Retina (tissue), 1 donor: Measurements from ENCODE around the gene RAB44.
"Not testable (repeated sequence)": the region's sequence is repeated elsewhere in the genome, so short reads cannot be mapped to it uniquely, and the experiment has no call there.

ENCODE experiments used
- DNase-seq: peaks from one replicate; pipeline ENCODE4 v3.0.0-alpha.2; 2016

Gene RAB44, protein sequence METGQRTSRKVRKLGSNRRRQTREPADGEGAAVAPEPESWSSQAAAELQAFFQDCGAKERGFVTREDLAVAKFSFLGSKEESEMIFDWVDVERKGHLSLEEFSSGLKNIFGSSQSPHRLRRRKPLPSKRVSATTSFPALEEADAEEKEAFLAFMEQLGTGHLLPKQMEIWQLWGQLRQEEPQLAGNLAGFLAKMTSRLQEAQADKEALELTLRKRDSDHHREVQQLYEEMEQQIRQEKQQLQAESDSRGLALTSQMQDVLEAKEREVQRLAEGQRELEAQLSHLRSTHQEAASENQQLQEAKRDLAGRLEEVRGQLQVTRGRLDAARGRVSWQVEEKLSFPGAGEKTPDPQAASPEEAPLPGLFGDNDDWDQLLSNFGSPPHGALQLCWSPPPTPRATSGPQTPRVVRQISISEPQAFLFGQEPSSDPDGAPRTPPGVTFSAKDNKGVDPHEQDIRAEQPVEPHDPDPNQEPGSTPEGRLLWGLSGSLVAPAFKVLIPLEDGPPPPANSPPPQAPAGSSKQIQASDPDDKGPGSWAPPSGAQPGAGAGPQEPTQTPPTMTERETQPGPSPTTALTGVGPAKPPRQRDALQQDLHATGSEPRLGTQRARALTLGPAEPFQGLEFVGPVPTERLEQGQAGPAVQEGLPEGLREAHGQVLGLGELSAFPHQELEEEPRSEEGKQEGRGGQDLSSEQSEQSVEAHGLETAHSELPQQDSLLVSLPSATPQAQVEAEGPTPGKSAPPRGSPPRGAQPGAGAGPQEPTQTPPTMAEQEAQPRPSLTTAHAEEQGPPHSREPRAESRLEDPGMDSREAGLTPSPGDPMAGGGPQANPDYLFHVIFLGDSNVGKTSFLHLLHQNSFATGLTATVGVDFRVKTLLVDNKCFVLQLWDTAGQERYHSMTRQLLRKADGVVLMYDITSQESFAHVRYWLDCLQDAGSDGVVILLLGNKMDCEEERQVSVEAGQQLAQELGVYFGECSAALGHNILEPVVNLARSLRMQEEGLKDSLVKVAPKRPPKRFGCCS

DNA sequence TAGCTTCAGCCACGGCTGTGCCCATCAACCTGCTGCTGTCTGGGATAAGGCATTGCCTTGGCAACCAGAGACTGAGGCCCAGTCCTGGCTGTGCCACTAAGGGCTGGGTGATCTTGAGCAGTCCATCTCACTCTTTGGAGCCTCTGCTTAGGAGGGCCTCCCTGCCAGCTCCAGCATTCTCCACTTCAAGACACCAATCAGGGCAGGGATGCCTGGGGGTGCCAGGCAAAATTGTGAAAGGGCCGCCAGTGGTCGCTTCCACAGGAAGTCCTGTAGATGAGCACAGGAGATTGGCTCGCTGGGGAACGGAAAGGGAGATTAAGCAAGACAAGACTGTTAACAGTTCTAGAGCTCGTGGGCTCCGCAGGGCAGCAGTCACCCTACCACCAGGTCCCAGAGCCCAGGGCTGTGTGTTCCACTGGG is at the start of gene RAB44:
Gene RAB44 (plus strand): TSS at position 346 of the 423 bp plus-strand sequence. CDS start 6,410 bp downstream, outside the sequence.
- no peak for DNase-seq

DNA sequence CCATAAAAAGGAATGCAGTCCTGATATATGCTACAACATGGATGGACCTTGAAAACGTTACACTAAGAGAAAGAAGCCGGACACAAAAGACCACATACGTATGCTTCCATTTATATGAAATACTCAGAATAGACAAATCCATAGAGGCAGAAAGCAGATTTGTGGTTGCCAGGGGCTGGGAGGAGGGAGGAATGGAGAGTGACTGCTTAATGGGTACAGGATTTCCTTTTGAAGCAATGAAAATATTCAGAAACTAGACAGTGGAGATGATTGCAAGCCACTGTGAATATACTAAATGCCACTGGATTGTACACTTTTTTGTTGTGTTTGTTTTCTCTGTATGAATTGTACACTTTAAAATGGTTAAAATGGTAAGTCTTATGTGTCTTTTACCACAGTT is 48.5 kb upstream of the RAB44 start:
- DNase-seq = no peak

DNA sequence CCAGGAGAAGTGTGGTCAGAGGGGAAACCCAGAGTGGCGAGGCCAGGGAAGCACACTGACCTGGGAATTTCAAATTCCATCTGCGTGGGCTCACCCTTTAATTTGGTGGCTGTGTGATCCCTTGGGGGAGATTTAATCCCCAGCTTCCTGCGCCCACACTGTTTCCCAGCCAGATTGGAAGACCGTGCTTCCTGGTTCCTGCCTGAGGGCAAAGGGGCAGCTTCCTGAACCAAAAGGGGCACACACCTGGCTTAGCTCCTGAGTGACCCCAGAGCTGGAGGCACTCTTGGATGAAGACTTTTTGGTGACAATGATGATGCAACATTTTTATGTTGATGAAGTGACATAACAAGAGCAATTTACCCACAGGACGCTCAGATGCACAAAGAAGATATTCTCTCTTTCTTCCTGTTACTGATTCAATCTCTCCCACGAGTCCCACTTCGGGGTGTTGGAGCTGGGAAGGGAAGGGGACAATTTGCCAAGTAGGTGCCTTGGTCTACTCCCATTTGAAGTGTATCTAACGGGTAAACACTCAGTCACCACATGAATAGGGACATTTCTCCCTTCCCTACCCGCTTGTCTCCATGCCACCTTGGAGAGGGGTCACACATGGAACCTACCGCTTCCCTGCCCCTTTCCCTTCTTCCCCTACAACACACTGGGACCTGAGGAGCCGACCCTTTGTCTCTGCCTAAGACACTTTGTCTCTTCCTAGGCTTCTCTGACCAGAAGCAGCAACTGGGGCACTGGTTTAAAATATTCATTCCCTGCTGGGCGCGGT is 47.7 kb upstream of the RAB44 start:
- no peak for DNase-seq

DNA sequence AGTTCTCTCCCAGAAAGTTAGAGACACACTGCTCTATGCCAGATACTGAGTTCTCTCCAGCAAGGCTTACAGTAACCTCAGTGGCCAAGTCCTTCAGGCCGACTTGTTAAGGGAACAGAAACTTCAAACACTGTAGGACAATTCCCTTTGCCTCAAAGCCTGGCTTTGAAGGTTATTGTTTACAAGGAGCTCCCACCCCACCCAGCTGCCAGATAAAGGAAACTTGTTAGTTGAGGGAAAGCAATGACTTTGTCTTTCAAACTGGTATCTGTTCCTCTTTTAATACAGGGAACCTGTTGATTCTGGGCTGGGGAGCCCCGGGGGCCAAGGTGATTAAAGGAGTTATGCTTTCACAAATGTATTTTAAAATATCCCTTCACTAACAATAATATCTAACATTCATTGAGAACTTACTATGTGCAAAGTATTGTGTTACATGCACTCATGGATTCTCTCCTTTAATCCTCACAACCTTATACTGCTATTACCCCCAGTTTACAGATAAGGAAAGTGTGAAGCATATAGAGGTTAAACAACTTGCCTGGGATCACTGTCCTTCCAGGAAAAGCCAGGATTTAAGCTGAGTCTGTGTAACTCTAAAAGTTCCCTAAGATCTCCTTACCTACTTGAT is 46.7 kb upstream of the RAB44 start:
- no peak for DNase-seq

DNA sequence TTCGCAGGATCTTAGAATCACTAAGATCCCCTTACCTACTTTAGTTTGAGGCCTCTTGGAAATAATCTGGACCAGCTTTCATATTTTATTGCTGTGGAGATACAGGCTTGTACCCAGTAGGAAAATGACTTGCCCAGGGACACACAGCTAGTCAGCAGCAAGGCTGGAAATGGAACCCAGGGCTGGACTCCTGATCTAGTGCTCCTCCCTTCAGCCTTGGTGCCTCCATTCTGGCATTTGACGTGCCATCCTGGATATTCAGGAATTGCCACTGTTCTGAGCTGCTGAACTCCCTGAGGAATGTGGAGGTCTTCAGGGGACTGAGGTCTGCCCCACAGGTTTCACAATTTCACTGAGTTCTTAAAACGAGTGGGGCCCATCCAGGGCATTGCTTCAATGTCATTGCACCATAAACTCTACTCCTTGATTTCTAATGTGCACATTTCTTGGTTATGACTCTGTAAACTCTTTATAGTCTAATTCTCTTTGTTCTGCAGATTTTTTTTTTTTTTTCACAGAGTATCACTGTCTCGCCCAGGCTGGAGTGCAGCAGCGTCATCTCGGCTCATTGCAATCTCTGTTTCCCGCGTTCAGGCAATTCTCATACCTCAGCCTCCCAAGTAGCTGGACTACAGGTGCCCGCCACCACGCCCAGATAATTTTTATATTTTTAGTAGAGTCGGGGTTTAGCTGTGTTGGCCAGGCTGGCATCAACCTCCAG is 45.8 kb upstream of the RAB44 start:
- no peak for DNase-seq

DNA sequence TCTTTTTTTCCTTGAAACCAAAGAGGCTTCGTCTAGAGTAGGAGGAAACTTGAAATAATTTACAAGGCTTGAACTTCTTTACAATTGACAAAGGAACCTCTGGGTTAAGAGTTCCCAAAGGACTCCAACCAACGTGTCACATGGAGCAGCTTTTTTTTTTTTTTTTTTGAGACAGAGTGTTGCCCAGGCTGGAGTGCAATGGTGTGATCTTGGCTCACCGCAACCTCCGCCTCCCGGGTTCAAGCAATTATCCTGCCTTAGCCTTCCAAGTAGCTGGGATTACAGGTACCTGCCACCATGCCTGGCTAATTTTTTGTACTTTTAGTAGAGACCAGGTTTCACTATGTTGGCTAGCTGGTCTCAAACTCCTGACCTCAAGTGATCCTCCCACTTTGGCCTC is 43.2 kb upstream of the RAB44 start:
- DNase-seq = not testable (repeated sequence)

DNA sequence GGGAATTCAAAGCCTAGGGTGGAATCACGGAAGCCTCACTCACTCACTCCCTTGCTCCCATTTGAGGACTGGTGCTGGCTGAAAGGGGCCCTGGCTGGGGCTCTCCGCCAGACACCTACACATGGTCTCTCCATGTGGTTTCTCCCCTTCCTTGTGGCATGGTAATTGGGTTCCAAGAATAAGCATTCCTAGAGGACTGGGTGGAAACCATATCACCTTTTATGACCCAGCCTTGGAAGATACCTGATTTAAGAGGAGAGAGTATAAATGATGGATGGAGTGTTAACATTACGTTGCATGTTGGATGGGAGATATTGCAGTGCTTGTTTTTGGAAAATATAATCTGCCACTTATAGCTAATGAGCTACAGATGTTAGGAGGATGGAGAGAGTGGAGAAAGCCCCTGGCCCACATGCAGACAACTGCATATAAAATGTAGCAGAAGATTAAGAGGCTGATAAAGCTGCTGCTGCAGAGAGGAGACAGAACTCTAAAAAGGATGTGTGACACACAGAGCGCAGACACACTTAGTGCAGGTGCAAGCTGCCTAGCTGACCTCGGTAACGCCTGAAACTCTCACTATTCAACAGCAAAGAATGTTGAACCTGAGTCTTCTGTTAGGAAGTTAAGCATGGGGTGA is 42.4 kb upstream of the RAB44 start:
- peak; percentile 38 for DNase-seq

DNA sequence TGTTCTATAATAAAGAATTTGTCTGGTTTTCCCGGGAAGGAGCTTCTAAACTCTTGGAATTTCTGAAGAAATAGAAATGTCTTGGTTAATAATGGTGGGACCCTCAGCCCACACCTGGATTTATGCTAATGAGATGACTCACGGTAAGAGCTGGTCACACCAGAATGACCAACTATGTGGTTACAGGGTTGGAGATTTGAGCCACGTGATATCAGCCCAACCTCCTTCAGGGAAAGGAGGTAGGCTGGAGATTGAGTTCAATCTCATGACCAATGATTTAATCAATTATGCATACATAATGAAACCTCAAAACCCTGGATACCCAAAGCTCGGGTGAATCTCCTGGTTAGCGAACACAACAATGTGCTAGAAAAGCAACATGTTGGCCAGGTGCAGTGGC is 41.2 kb upstream of the RAB44 start:
- no peak for DNase-seq

DNA sequence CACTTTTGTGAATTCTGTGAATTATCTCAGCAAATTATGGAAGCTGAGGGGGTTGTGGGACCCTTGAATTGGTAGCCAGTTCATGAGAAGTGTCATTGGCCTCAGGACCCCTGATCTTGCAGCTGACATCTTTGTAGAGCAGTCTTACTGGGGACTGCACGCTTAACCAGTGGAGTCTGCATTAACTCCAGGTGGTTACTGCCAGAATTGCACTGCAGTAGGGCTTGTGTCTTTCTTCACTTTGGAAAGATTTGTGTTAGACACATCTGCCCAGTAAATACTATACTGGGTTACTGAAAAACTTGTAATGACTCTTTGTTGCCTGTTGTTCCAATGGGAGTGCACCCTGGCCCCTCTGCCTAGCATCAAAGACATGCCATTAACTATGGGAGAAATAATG is 40.4 kb upstream of the RAB44 start:
- no peak for DNase-seq

DNA sequence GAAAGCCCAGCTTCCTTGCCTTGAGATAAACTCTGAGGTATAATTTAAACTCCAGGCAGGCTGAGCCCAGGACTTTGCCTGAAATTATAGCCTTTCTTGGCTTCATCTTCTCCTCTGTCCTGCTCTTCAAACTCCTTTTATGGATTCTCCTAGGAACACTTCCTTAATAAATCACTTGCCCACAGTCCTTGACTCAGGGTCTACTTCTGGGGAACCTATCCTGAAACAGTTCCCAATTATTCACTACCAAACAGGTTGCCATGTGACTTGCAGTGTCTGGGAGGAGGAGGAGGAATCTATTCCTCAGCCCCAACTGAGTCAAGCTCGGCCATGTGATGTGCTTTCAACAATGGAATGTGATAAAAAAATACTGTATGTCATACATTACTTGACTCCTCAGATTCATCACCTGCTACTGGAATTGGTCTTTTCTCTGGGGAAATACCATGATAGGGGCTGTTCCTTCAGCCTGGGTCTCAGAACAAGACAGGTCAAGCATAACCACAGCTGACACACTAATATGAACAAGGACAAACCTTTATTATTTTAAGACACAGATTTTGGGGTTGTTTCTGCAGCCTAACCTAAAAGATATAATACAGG is 39.6 kb upstream of the RAB44 start:
- no peak for DNase-seq

DNA sequence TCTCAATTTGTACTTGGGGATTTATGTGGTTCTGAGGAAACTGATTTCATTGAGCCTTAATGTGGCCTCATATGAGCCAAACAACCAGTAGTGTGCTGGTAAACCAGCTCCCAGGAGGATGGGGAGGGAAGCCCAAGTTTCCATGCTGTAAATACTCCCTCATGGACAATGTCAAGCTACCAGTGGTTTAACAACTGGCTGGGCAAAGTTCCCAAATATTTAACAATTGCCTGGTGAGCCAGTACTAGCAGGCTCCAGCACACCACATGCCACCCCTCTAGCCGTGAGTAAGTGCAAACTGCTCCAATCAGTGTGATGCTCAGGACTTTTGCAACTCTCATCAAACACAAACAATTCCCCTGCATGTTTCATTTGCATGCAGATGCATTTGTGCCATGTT is 38.4 kb upstream of the RAB44 start:
- no peak for DNase-seq

DNA sequence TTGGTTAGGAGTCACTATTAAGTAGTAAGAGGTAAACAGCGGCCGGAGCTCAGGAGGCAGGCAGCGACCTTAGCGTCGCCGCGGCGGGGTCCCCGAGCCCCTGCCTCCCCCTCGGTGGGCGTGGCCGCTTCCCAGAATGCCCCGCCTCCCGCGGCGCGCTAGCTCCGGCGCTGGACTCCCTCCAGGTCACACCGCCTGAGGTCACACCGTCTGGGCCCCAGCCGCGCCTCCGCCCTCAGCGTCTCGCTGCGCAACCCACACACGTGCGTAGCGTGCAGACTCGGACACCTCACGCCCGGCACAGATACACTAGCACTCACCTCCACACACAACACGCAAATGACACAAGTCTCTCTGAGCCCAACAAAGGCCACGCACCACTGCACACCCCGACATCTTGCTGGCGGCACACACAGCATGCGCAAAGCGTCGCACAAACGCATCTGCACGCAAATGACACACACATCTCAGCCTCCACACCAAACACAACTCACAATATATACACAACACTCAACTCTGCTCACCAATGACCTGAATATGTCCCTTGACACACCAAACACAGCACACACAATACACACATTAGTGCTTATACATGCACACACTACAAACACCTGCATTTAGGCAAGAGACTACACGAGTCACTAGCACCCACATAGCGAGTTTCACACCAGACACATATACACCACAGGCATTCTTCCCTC is 36.7 kb upstream of the RAB44 start:
- DNase-seq = peak; percentile 82

DNA sequence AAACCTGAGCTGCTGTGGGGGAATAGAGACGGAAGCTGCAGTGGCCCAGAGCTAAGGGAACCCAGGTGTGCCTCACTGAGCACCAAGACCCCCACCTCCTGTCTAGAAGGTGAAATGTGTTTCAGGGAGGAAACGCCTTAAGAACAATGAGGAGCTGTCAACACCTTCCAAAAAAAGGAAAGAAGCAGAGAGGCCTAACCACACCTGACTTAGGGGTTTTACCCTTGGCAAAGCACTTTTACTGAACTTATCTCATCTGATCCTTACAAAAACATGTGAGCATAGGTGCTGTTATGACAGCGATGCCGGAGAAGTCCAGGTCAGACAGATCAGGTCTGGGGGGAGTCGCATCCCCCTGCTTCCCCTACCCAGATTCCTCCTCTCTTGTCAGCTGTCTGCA is 35.2 kb upstream of the RAB44 start:
- no peak for DNase-seq

DNA sequence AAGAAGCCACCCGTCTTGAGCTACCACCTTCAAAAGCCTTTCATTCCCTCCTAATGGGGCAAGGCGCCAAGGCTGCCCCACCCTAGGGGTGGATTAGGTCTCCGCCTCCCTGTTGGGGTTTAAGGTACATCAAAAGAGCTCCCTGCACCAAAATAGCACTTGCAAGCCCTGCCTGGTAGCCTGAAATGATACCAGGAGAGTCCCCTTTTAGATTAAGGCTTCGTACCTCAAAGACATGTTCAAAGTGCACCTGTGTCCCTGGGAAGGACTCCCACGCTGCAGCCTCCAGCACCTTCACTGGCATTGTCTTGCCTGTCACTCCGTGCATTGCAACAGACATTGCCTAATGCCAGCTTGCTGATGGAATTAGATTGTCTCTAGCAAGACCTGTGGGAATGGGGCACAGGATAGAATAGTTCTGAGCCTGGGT is 34.8 kb upstream of the RAB44 start:
- DNase-seq = no peak

DNA sequence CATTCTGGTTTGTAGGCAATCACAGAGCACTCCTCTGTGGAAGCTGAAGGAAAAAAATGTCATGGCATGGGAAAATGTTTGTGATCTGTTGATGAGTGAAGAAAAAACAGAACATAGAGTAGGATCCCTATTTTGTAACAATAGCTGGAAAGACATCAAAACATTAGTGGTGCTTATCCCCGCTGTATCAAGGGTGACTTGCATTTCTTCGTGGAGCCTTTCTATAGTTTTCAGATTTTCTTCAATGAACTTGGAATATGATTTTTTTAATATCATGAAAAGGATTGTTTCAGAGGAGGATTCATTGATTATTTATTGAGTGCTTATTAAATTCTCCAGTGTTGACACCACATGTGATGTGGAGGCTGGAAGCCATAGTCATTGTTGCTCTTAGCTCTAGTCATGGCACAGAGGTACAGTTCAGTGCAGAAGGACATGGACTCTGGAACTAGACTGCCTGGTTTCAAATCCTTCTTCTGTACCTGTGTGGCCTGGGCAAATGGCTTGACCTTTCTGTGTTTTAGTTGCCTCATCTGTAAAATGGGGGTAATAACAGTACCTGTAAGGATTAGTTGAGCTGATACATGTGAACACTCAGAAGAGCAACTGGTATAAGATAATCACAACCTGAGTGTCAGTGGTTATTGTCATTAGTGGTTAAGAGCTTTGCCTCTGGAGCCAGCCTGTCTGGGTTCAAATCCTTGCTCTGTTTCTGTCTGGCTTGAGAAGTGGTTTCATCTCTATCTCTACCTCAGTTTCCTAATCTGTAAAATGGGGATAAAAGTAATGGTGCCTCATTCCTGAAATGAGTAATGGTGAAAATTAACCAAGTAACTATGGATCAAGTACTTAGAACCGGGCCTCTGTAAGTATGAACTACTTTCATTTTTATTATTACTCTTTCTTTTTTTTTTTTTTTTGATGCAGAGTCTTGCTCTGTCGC is 33.9 kb upstream of the RAB44 start:
- no peak for DNase-seq

DNA sequence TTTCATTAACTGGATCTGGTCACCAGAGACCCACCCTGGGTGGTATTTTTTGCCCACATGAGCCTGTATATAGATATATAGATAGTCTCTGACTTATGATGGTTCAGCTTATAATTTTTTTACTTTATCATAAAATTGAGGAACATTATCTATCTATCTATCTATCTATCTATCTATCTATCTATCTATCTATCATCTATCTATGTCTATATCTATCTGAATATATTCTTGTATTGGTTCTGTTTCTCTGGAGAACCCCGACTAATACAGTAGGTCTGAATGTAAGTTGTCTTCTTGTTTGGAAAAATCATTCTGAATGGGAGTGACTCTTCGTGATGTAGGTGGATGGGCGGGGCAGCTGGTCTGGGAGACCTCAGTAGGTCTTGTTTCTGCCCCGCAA is 32.4 kb upstream of the RAB44 start:
- no peak for DNase-seq

DNA sequence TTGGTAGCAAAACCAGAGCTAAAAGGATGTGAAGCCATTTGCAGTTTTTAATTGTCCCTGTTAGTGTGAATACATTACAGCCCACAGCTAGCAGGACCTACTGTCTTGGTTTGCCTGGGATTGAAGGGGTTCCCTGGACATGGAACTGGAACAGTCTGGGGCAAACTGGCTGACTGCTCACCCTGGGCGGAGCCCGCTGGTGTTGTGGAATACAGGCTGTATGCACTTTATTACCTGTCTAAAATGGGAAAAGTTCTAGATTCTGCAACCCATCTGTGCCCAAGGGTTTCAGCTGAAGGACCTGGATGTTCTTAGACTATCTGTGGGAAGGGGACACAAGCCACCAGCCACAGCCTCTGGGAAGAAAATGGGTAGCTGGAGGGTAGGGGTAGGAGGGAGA is 31.3 kb upstream of the RAB44 start:
- DNase-seq = no peak

DNA sequence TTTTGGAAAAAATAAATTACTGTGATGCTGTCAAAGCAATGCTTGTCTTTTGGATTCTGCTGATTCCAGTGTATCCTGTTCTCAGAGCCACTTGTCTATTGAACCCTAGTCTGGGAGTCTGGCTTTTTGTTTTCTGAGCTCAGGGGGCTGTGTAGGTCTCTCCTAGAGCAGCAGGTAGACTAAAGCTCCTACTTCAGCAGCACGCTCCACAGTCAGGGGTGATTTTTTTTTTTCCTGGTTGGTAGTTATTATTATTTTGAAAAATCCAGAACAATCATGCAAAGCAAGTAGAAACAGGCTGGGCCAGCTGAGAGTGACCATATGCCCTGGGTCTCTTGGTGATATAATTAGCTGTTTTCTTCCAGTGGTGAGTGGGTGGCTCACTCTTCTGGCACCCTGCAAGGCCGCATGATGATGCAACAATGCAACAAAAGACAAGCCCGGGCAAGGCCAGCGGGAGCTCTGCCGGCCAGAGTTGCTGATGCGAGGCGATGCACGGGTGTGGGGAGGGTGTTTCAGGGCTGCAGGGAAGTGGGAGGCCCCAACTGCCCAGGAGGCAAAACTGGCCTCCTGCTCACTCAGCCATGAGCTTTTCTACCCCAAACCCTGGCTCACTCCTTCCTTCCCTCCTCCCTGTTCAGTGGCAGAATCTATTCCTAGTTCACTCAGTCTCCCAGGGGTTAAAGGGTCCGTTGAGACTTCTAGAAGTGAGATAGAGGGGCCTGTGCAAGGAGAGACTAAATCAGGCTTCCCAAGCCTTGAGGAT is 30.6 kb upstream of the RAB44 start:
- DNase-seq = peak; percentile 78
